HepG2 (cell line): ENCODE results near the gene CYLD. TPM values are rescaled to one million over a fixed set of nuclear protein-coding genes. Genes with fewer than 3 reads are reported as not detected.

ENCODE experiments used
- BCLAF1 ChIP-seq: fragments of 450-650 bp; IDR thresholded peaks from 2 replicates; pipeline ENCODE4 v1.6.1; 2017; ENCODE audit warnings: mild to moderate bottlenecking
- FOXO4 ChIP-seq: sonication (generic); formaldehyde crosslinking; conservative IDR thresholded peaks from 2 replicates; pipeline ENCODE4 v1.8.1; 2023; ENCODE audit warnings: missing genetic modification reagents
- GLI4 ChIP-seq: sonication (generic); formaldehyde crosslinking; IDR thresholded peaks from 2 replicates; pipeline ENCODE4 v1.5.1; 2020; ENCODE audit warnings: missing genetic modification reagents, mild to moderate bottlenecking, moderate library complexity, borderline replicate concordance
- HOXA9 ChIP-seq: sonication (generic); formaldehyde crosslinking; IDR thresholded peaks from 2 replicates; pipeline ENCODE4 v1.8.1; 2022; ENCODE audit warnings: missing genetic modification reagents, mild to moderate bottlenecking, moderate library complexity, borderline replicate concordance
- IRX3 ChIP-seq: sonication (generic); formaldehyde crosslinking; IDR thresholded peaks from 2 replicates; pipeline ENCODE4 v1.8.1; 2023; ENCODE audit warnings: mild to moderate bottlenecking, low read depth, missing genetic modification reagents, borderline replicate concordance
- JUN ChIP-seq: sonication (generic); formaldehyde crosslinking; IDR thresholded peaks from 2 replicates; pipeline ENCODE4 v1.4.0; 2020; ENCODE audit warnings: mild to moderate bottlenecking, missing genetic modification reagents
- MXD3 ChIP-seq: IDR thresholded peaks from 2 replicates; pipeline ENCODE4 v1.6.1; 2016; ENCODE audit warnings: mild to moderate bottlenecking, missing biosample characterization, missing genetic modification reagents
- PRDM4 ChIP-seq: sonication (generic); formaldehyde crosslinking; IDR thresholded peaks from 2 replicates; pipeline ENCODE4 v1.9.0; 2021; ENCODE audit warnings: missing genetic modification reagents, borderline replicate concordance
- SAFB2 ChIP-seq: sonication (generic); formaldehyde crosslinking; IDR thresholded peaks from 2 replicates; pipeline ENCODE4 v1.5.1; 2020; ENCODE audit warnings: missing genetic modification reagents, low read depth, mild to moderate bottlenecking, borderline replicate concordance
- SRF ChIP-seq: IDR thresholded peaks from 2 replicates; pipeline ENCODE4 v1.6.1; 2011; ENCODE audit warnings: mild to moderate bottlenecking, low read depth, low read length, moderate library complexity
- TOPORS ChIP-seq: sonication (generic); formaldehyde crosslinking; IDR thresholded peaks from 2 replicates; pipeline ENCODE4 v1.8.0; 2023; ENCODE audit warnings: mild to moderate bottlenecking, missing genetic modification reagents
- ZGPAT ChIP-seq: IDR thresholded peaks from 2 replicates; pipeline ENCODE4 v1.6.1; 2016; ENCODE audit warnings: mild to moderate bottlenecking
- ZNF224 ChIP-seq: sonication (generic); formaldehyde crosslinking; IDR thresholded peaks from 2 replicates; pipeline ENCODE4 v1.5.0; 2020; ENCODE audit warnings: mild to moderate bottlenecking, missing genetic modification reagents
- ZNF460 ChIP-seq: sonication (generic); formaldehyde crosslinking; IDR thresholded peaks from 2 replicates; pipeline ENCODE4 v1.5.1; 2020; ENCODE audit warnings: missing genetic modification reagents, mild to moderate bottlenecking, borderline replicate concordance
- ZNF576 ChIP-seq: sonication (generic); formaldehyde crosslinking; IDR thresholded peaks from 2 replicates; pipeline ENCODE4 v1.4.0; 2020; ENCODE audit warnings: mild to moderate bottlenecking, missing genetic modification reagents
- ZNF7 ChIP-seq: IDR thresholded peaks from 2 replicates; pipeline ENCODE4 v1.6.1; 2016; ENCODE audit warnings: missing biosample characterization, missing genetic modification reagents
- ZSCAN31 ChIP-seq: sonication (generic); formaldehyde crosslinking; IDR thresholded peaks from 2 replicates; pipeline ENCODE4 v1.5.0; 2020; ENCODE audit warnings: low read depth, mild to moderate bottlenecking, missing genetic modification reagents
- polyA plus RNA-seq, 8 experiments: library from polyadenylated mRNA; depleted of rRNA in 3 of 8; stranded (reverse) in 7 of 8; unstranded in 1 of 8; fragments of >200 nt; fragmentation: Illumina TruSeq in 4 of 8; extraction: Trizol in 4 of 8; gene quantifications; 2 replicates each; pipeline versions ENCODE4 v1.2.1 to v1.2.3, GENCODE V29; 2011 to 2016; ENCODE audit warnings: low read depth in 4 of 8, missing spikeins in 1 of 8, mixed read lengths in 1 of 8; ENCODE audit not compliant: insufficient read depth in 1 of 8
- total RNA-seq, 5 experiments: library from RNA; depleted of rRNA; stranded (reverse); fragments of >200 nt; fragmentation: Illumina TruSeq; extraction: Trizol; gene quantifications; 2 replicates each; pipeline ENCODE4 v1.2.3, GENCODE V29; 2016; ENCODE audit warnings: low read depth in 1 of 5

Gene CYLD
- total and polyA plus RNA-seq, 2 of the 13 experiments (the other 11 are each of a cell fraction or from before 2014, with no cell fraction given), result 6.1 to 11.4 TPM

GRCh38 chr16:50804290-50804907 is 62.5 kb downstream of the CYLD start (continued):
- no peak; the same call in 1 of the 2 replicates for TF ChIP-seq ZSCAN31 (CRISPR knock-in tag)
- TF ChIP-seq BCLAF1, result no peak
- no peak for TF ChIP-seq SAFB2 (CRISPR knock-in tag)
- peak; percentile 72; the same call in 1 of the 2 replicates for TF ChIP-seq ZGPAT (CRISPR knock-in tag)
- no peak for TF ChIP-seq TOPORS (CRISPR knock-in tag)
- TF ChIP-seq PRDM4 (CRISPR knock-in tag), result no peak
- no peak for TF ChIP-seq MXD3 (CRISPR knock-in tag)
- no peak for TF ChIP-seq JUN (CRISPR knock-in tag)
- TF ChIP-seq ZNF224 (CRISPR knock-in tag), result no peak
- no peak for TF ChIP-seq SRF
- TF ChIP-seq ZNF7 (CRISPR knock-in tag), result peak; percentile 97
- 0 out of 2 replicates have a peak, but pooled peaks have one; percentile 45 for TF ChIP-seq FOXO4 (CRISPR knock-in tag)
- TF ChIP-seq HOXA9 (CRISPR knock-in tag), result no peak
- TF ChIP-seq IRX3 (CRISPR knock-in tag), result no peak; the same call in 1 of the 2 replicates
- no peak for TF ChIP-seq ZNF576 (CRISPR knock-in tag)
- TF ChIP-seq ZNF460 (CRISPR knock-in tag), result no peak; the same call in 1 of the 2 replicates
- TF ChIP-seq GLI4 (CRISPR knock-in tag), result no peak
